ENCODE results near the gene JADE1. TPM values are rescaled to one million over a fixed set of nuclear protein-coding genes. Genes with fewer than 3 reads are reported as not detected.
A peak's percentile ranks its signal among the peaks of the same experiment; 100 is the strongest.

The JADE1 gene
- total RNA-seq = 10 to 100 TPM; 51.3 to 63.0 (median 56.6) TPM
- 43.3 TPM for total RNA-seq (2013)
- total RNA-seq = 71.3 to 199 (median 153) reads per million in 29 experiments

GRCh38 chr4:128809477-128810330 lies at the start of gene JADE1:
Gene JADE1 (plus strand): TSS chr4:128809700. CDS start chr4:128831759, 22,059 bp downstream.
- H3K4me1 ChIP-seq (ENCODE audit: control insufficient read depth in 1 of 2, extremely low read depth in 1 of 2, insufficient read depth in 2 of 2, low read length in 2 of 2) = peaks cover 8 to 10% of the 10 kb centered on the region in 2 experiments
- H3K4me1 Mint-ChIP-seq = peaks cover 17 to 20% (median 19%) of the 10 kb centered on the region in 3 donors
- H3K9me3 Mint-ChIP-seq = no peaks in the 10 kb centered on the region
- H3K27ac ChIP-seq (ENCODE audit: low read length) = peak within 1 kb of the TSS; percentile 91
- H3K27me3 Mint-ChIP-seq = no peaks in the 10 kb centered on the region
- H3K4me3 Mint-ChIP-seq = peak within 1 kb of the TSS; percentile 96 to 100 (median 96)
- WGBS (ENCODE audit: insufficient coverage) = under 1% methylated on average over 87 of the region's 91 CpGs
- peak within 1 kb of the TSS; percentile 97 to 98 for H3K27ac Mint-ChIP-seq
- DNase-seq (peak; percentile 80 to 94 (median 89)), ATAC-seq (replicated peaks in 1 of 4) (peak; percentile 62 to 69 (median 64))
- H3K27me3 ChIP-seq (replicated peaks in 1 of 2; ENCODE audit: control insufficient read depth in 2 of 2, extremely low read depth in 1 of 2, insufficient read depth in 2 of 2, low read length in 1 of 2) = no peaks in the 10 kb centered on the region
- POLR2A ChIA-PET = interaction anchor here (0.7 to 1.0 kb wide), 3 partner anchors 14 to 351 kb away, joined by 4 to 13 read pairs (median 12); no protein-coding TSS in a partner anchor
- H3K4me3 ChIP-seq (ENCODE audit: control insufficient read depth in 1 of 2, extremely low read depth in 1 of 2, low read length in 1 of 2) = peak within 1 kb of the TSS; percentile 79 to 96
- no peaks in the 10 kb centered on the region for H3K36me3 Mint-ChIP-seq
- CTCF ChIA-PET = interaction anchor here (0.7 to 1.6 kb wide), 6 partner anchors 9 to 338 kb away, joined by 3 to 9 read pairs (median 4); no protein-coding TSS in a partner anchor
- no peaks in the 10 kb centered on the region for H3K9me3 ChIP-seq
- H3K36me3 ChIP-seq (ENCODE audit: control insufficient read depth in 2 of 2, extremely low read depth in 1 of 2, insufficient read depth in 1 of 2, low read length in 1 of 2) = no peaks in the 10 kb centered on the region

GRCh38 chr4:128766781-128767180 lies 42.7 kb upstream of the JADE1 start:
- ATAC-seq (replicated peaks in 1 of 4) (no peak), DNase-seq (no peak)
- no peaks in the 10 kb centered on the region for H3K36me3 ChIP-seq (ENCODE audit: control insufficient read depth in 2 of 2, extremely low read depth in 1 of 2, insufficient read depth in 1 of 2, low read length in 1 of 2)
- no peaks in the 10 kb centered on the region for H3K36me3 Mint-ChIP-seq
- CTCF ChIA-PET = no interaction called here
- H3K4me3 Mint-ChIP-seq = no peak overlapping the region
- peaks cover 0 to 4% of the 10 kb centered on the region in 2 experiments for H3K27me3 ChIP-seq (replicated peaks in 1 of 2; ENCODE audit: control insufficient read depth in 2 of 2, extremely low read depth in 1 of 2, insufficient read depth in 2 of 2, low read length in 1 of 2)
- no peaks in the 10 kb centered on the region for H3K27me3 Mint-ChIP-seq
- H3K9me3 ChIP-seq = no peaks in the 10 kb centered on the region
- no peak overlapping the region for H3K27ac ChIP-seq (ENCODE audit: low read length)
- no peaks in the 10 kb centered on the region for H3K4me1 ChIP-seq (ENCODE audit: control insufficient read depth in 1 of 2, extremely low read depth in 1 of 2, insufficient read depth in 2 of 2, low read length in 2 of 2)
- H3K9me3 Mint-ChIP-seq = no peaks in the 10 kb centered on the region
- no peak overlapping the region for H3K4me3 ChIP-seq (ENCODE audit: control insufficient read depth in 1 of 2, extremely low read depth in 1 of 2, low read length in 1 of 2)
- H3K27ac Mint-ChIP-seq = no peak overlapping the region
- WGBS (ENCODE audit: insufficient coverage) = no CpG with 5 or more reads among the region's 4 CpGs
- POLR2A ChIA-PET = no interaction called here
- peaks cover 2 to 6% (median 2%) of the 10 kb centered on the region in 3 donors for H3K4me1 Mint-ChIP-seq

- CTCF ChIA-PET = no interaction called here
Observed at GRCh38 chr4:128768373-128768996, 41.0 kb upstream of the JADE1 start.

GRCh38 chr4:128769011-128769410 lies 40.5 kb upstream of the JADE1 start:
- POLR2A ChIA-PET = no interaction called here
- no peak overlapping the region for H3K4me3 ChIP-seq (ENCODE audit: control insufficient read depth in 1 of 2, extremely low read depth in 1 of 2, low read length in 1 of 2)
- no peak overlapping the region for H3K27ac Mint-ChIP-seq
- no peaks in the 10 kb centered on the region for H3K27me3 Mint-ChIP-seq
- no peaks in the 10 kb centered on the region for H3K4me1 ChIP-seq (ENCODE audit: control insufficient read depth in 1 of 2, extremely low read depth in 1 of 2, insufficient read depth in 2 of 2, low read length in 2 of 2)
- no peaks in the 10 kb centered on the region for H3K36me3 ChIP-seq (ENCODE audit: control insufficient read depth in 2 of 2, extremely low read depth in 1 of 2, insufficient read depth in 1 of 2, low read length in 1 of 2)
- DNase-seq (no peak), ATAC-seq (replicated peaks in 1 of 4) (no peak)
- H3K36me3 Mint-ChIP-seq = no peaks in the 10 kb centered on the region
- H3K4me1 Mint-ChIP-seq = peaks cover 2 to 6% (median 2%) of the 10 kb centered on the region in 3 donors
- no peaks in the 10 kb centered on the region for H3K9me3 ChIP-seq
- H3K9me3 Mint-ChIP-seq = no peaks in the 10 kb centered on the region
- H3K4me3 Mint-ChIP-seq = no peak overlapping the region
- H3K27me3 ChIP-seq (replicated peaks in 1 of 2; ENCODE audit: control insufficient read depth in 2 of 2, extremely low read depth in 1 of 2, insufficient read depth in 2 of 2, low read length in 1 of 2) = peaks cover 0 to 4% of the 10 kb centered on the region in 2 experiments
- CTCF ChIA-PET = no interaction called here
- H3K27ac ChIP-seq (ENCODE audit: low read length) = no peak overlapping the region

More at GRCh38 chr4:128768373-128768996, 41.0 kb upstream of the JADE1 start:
- no peaks in the 10 kb centered on the region for H3K36me3 Mint-ChIP-seq
- no peaks in the 10 kb centered on the region for H3K9me3 Mint-ChIP-seq
- Histone ChIP-seq H3K36me3 (ENCODE audit: control insufficient read depth in 2 of 2, extremely low read depth in 1 of 2, insufficient read depth in 1 of 2, low read length in 1 of 2) (no peaks in the 10 kb centered on the region), H3K27ac (ENCODE audit: low read length) (no peak overlapping the region), H3K4me1 (ENCODE audit: control insufficient read depth in 1 of 2, extremely low read depth in 1 of 2, insufficient read depth in 2 of 2, low read length in 2 of 2) (no peaks in the 10 kb centered on the region), H3K4me3 (ENCODE audit: control insufficient read depth in 1 of 2, extremely low read depth in 1 of 2, low read length in 1 of 2) (no peak overlapping the region), H3K9me3 (no peaks in the 10 kb centered on the region), H3K27me3 (replicated peaks in 1 of 2; ENCODE audit: control insufficient read depth in 2 of 2, extremely low read depth in 1 of 2, insufficient read depth in 2 of 2, low read length in 1 of 2) (peaks cover 0 to 4% of the 10 kb centered on the region in 2 experiments)
- H3K4me3 Mint-ChIP-seq = no peak overlapping the region
- DNase-seq (no peak), ATAC-seq (replicated peaks in 1 of 4) (no peak)
- H3K27me3 Mint-ChIP-seq = no peaks in the 10 kb centered on the region
- H3K27ac Mint-ChIP-seq = no peak overlapping the region
- POLR2A ChIA-PET = no interaction called here
- peaks cover 2 to 6% (median 2%) of the 10 kb centered on the region in 3 donors for H3K4me1 Mint-ChIP-seq
- WGBS (ENCODE audit: insufficient coverage) = no CpG with 5 or more reads among the region's 7 CpGs

GRCh38 chr4:128770807-128771206 lies 38.7 kb upstream of the JADE1 start:
- Mint-ChIP-seq H3K36me3 (no peaks in the 10 kb centered on the region), H3K27me3 (peaks cover 0 to 2% of the 10 kb centered on the region in 2 donors), H3K9me3 (no peaks in the 10 kb centered on the region), H3K27ac (no peak overlapping the region), H3K4me3 (no peak overlapping the region), H3K4me1 (peaks cover 2 to 6% (median 2%) of the 10 kb centered on the region in 3 donors)
- H3K4me3 ChIP-seq (ENCODE audit: control insufficient read depth in 1 of 2, extremely low read depth in 1 of 2, low read length in 1 of 2) = no peak overlapping the region
- no peaks in the 10 kb centered on the region for H3K4me1 ChIP-seq (ENCODE audit: control insufficient read depth in 1 of 2, extremely low read depth in 1 of 2, insufficient read depth in 2 of 2, low read length in 2 of 2)
- no peaks in the 10 kb centered on the region for H3K27me3 ChIP-seq (replicated peaks in 1 of 2; ENCODE audit: control insufficient read depth in 2 of 2, extremely low read depth in 1 of 2, insufficient read depth in 2 of 2, low read length in 1 of 2)
- DNase-seq (peak in 1 of 35 experiments; percentile 15), ATAC-seq (replicated peaks in 1 of 4) (peak in 1 of 4 experiments; percentile 48)
- H3K27ac ChIP-seq (ENCODE audit: low read length) = no peak overlapping the region
- no peaks in the 10 kb centered on the region for H3K9me3 ChIP-seq
- POLR2A ChIA-PET = no interaction called here
- CTCF ChIA-PET = no interaction called here
- H3K36me3 ChIP-seq (ENCODE audit: control insufficient read depth in 2 of 2, extremely low read depth in 1 of 2, insufficient read depth in 1 of 2, low read length in 1 of 2) = no peaks in the 10 kb centered on the region
- WGBS (ENCODE audit: insufficient coverage) = 63% methylated on average over 1 of the region's 3 CpGs

GRCh38 chr4:128775477-128775876 lies 34.0 kb upstream of the JADE1 start:
- no peak for ATAC-seq (replicated peaks in 1 of 4)
- Mint-ChIP-seq H3K27me3 (peaks cover 1 to 5% of the 10 kb centered on the region in 2 donors), H3K4me1 (peaks cover 2 to 6% (median 2%) of the 10 kb centered on the region in 3 donors), H3K4me3 (no peak overlapping the region), H3K36me3 (no peaks in the 10 kb centered on the region), H3K27ac (no peak overlapping the region), H3K9me3 (no peaks in the 10 kb centered on the region)
- WGBS (ENCODE audit: insufficient coverage) = 100% methylated on average over 1 of the region's 2 CpGs
- Histone ChIP-seq H3K27ac (ENCODE audit: low read length) (no peak overlapping the region), H3K9me3 (no peaks in the 10 kb centered on the region), H3K4me3 (ENCODE audit: control insufficient read depth in 1 of 2, extremely low read depth in 1 of 2, low read length in 1 of 2) (no peak overlapping the region), H3K36me3 (ENCODE audit: control insufficient read depth in 2 of 2, extremely low read depth in 1 of 2, insufficient read depth in 1 of 2, low read length in 1 of 2) (no peaks in the 10 kb centered on the region), H3K4me1 (ENCODE audit: control insufficient read depth in 1 of 2, extremely low read depth in 1 of 2, insufficient read depth in 2 of 2, low read length in 2 of 2) (no peaks in the 10 kb centered on the region), H3K27me3 (replicated peaks in 1 of 2; ENCODE audit: control insufficient read depth in 2 of 2, extremely low read depth in 1 of 2, insufficient read depth in 2 of 2, low read length in 1 of 2) (no peaks in the 10 kb centered on the region)
- DNase-seq = no peak
- ChIA-PET POLR2A (no interaction called here), CTCF (interaction anchor here in 1 of 2 donors (0.6 kb wide), 2 partner anchors 19 to 131 kb away, joined by 5 to 8 read pairs; no protein-coding TSS in a partner anchor)
